K562 (cell line): Measurements from ENCODE around the gene GAPDHS. TPM values are rescaled to one million over a fixed set of nuclear protein-coding genes. Genes with fewer than 3 reads are reported as not detected.

Experiments used
- ATAC-seq: fragments of 200-7000 bp; cut with Tn5 transposase; 3 replicates; pipeline ENCODE4 v1.9.1; 2020; ENCODE audit warnings: moderate library complexity
- BruUV-seq: library from RNA; stranded (reverse); fragments of 400-500 nt; replicated peaks from 2 replicates; lab custom pipeline; 2021; lab: Mats Ljungman, UMichigan
- CTCF ChIA-PET: fragments of 300-600 bp; formaldehyde crosslinking; extraction: SDS; loops from one replicate; lab custom pipeline; 2021; ENCODE audit warnings: low intra/inter-chr PET ratio; lab: Yijun Ruan, JAX
- POLR2A ChIA-PET: fragments of 300-600, 350-650 bp; sonication (Branson Sonifier 250); formaldehyde crosslinking; extraction: SDS; loops from one replicate; lab custom pipeline; 2021; ENCODE audit warnings: antibody characterized with exemption, inconsistent platforms; lab: Yijun Ruan, JAX
- DNase-seq, 4 experiments: peaks; one replicate each; pipeline versions ENCODE4 v3.0.0 to v3.0.0-alpha.2; 2011 to 2018; ENCODE audit warnings: low spot score in 3 of 4, mixed read lengths in 3 of 4; ENCODE audit errors: extremely low read depth in 1 of 4
- FAIRE-seq: peaks from 2 replicates; lab custom pipeline; 2011; peaks lifted over from hg19 to GRCh38; lab: Jason Lieb, UNC
- H2AFZ ChIP-seq: 2 replicates; pipeline ENCODE4 v1.6.0; 2011; ENCODE audit warnings: low read depth, low read length, control low read depth, inconsistent platforms
- H3K27ac ChIP-seq: fragments of 200-600 bp; 3 replicates; pipeline ENCODE4 v1.8.0; 2011; ENCODE audit warnings: low read depth, mild to moderate bottlenecking, control low read depth, inconsistent platforms, low read length, moderate library complexity, mixed read lengths; ENCODE audit errors: extremely low read depth
- H3K27me3 ChIP-seq, 2 experiments: fragments of 300-600 bp in 1 of 2; 2 replicates in 1 of 2; 3 replicates in 1 of 2; pipeline versions ENCODE4 v1.6.0 to v1.8.0; 2011; ENCODE audit warnings: inconsistent platforms in 2 of 2, low read length in 2 of 2, mild to moderate bottlenecking in 1 of 2, mixed read lengths in 1 of 2, moderate library complexity in 1 of 2; ENCODE audit not compliant: control insufficient read depth in 2 of 2, insufficient read depth in 2 of 2
- H3K36me3 ChIP-seq: fragments of 300-600 bp; 3 replicates; pipeline ENCODE4 v1.8.0; 2011; ENCODE audit warnings: mild to moderate bottlenecking, low read length, inconsistent platforms; ENCODE audit not compliant: control insufficient read depth, insufficient read depth
- H3K4me1 ChIP-seq, 2 experiments: fragments of 200-600 bp in 1 of 2; replicated peaks in 1 of 2; 2 replicates in 1 of 2; 3 replicates in 1 of 2; pipeline versions ENCODE4 v1.5.1 to v1.8.0; 2011; ENCODE audit warnings: inconsistent platforms in 2 of 2, low read length in 2 of 2, mild to moderate bottlenecking in 1 of 2, mixed read lengths in 1 of 2, moderate library complexity in 1 of 2; ENCODE audit not compliant: control insufficient read depth in 2 of 2, insufficient read depth in 2 of 2
- H3K4me2 ChIP-seq: 2 replicates; pipeline ENCODE4 v1.6.1; 2011; ENCODE audit warnings: low read length, control low read depth, inconsistent platforms, mixed read lengths; ENCODE audit not compliant: insufficient read depth
- H3K4me3 ChIP-seq: fragments of 200-600 bp; sonication (generic), shearing (Covaris generic); 2 replicates; pipeline ENCODE4 v1.5.1; 2016; ENCODE audit warnings: control low read depth, inconsistent platforms
- H3K79me2 ChIP-seq: fragments of 200-600 bp; 3 replicates; pipeline ENCODE4 v1.8.0; 2011; ENCODE audit warnings: low read length, inconsistent platforms; ENCODE audit not compliant: control insufficient read depth, insufficient read depth
- H3K9ac ChIP-seq, 2 experiments: 2 replicates each; pipeline versions ENCODE4 v1.6.0 to v1.6.1; 2011; ENCODE audit warnings: low read depth in 2 of 2, low read length in 2 of 2, control low read depth in 1 of 2, inconsistent platforms in 1 of 2, mild to moderate bottlenecking in 1 of 2, mixed read lengths in 1 of 2; ENCODE audit not compliant: insufficient read depth in 1 of 2
- H3K9me1 ChIP-seq: one replicate; pipeline ENCODE4 v1.6.0; 2011; ENCODE audit warnings: inconsistent platforms, mild to moderate bottlenecking, low read length, moderate library complexity; ENCODE audit not compliant: control insufficient read depth, insufficient read depth
- H3K9me3 ChIP-seq: replicated peaks from 2 replicates; pipeline ENCODE4 v1.5.1; 2011; ENCODE audit warnings: low read depth, low read length, inconsistent platforms; ENCODE audit not compliant: control insufficient read depth, insufficient read depth
- H4K20me1 ChIP-seq: replicated peaks from 2 replicates; pipeline ENCODE4 v1.6.1; 2011; ENCODE audit warnings: low read length, inconsistent platforms, mixed read lengths; ENCODE audit not compliant: control insufficient read depth, insufficient read depth
- ARID3B ChIP-seq: fragments of 250-450 bp; sonication (Bioruptor Pico); IDR thresholded peaks from 2 replicates; pipeline ENCODE4 v1.4.0; 2020; ENCODE audit warnings: borderline replicate concordance
- BMI1 ChIP-seq: fragments of 150-350 bp; IDR thresholded peaks from 2 replicates; pipeline ENCODE4 v1.6.1; 2014; ENCODE audit warnings: low read length
- GABPA ChIP-seq: fragments of 200-800 bp; sonication (Bioruptor generic); conservative IDR thresholded peaks from 2 replicates; pipeline ENCODE4 v1.6.1; 2016; ENCODE audit warnings: low read depth, missing genetic modification characterization, missing compliant biosample characterization
- HIVEP1 ChIP-seq: fragments of 250-450 bp; sonication (Bioruptor Pico); IDR thresholded peaks from 2 replicates; pipeline ENCODE4 v1.4.0; 2020; ENCODE audit warnings: mild to moderate bottlenecking
- HMGN3 ChIP-seq: IDR thresholded peaks from 2 replicates; pipeline ENCODE4 v1.6.1; 2011; ENCODE audit warnings: borderline replicate concordance, low read depth, mild to moderate bottlenecking, mixed read lengths, low read length; ENCODE audit not compliant: insufficient read length; ENCODE audit errors: extremely low read depth
- NRF1 ChIP-seq, 2 experiments: fragments of 450-650 bp; IDR thresholded peaks in 1 of 2; conservative IDR thresholded peaks in 1 of 2; 2 replicates each; pipeline ENCODE4 v1.6.1; 2014; ENCODE audit warnings: mild to moderate bottlenecking in 2 of 2
- WGBS: fragments of 100-300 bp; shearing (Covaris generic); methylation state at CpG from one replicate; pipeline ENCODE4 v1.1.6; 2016; ENCODE audit warnings: low coverage, mixed read lengths; ENCODE audit not compliant: insufficient coverage; ENCODE audit errors: missing lambda C conversion rate; 5-methylcytosine and 5-hydroxymethylcytosine counted together
- in situ Hi-C: fragments of 300-500 bp; cut with MboI; formaldehyde crosslinking; loops from 4 replicates; pipeline ENCODE4 v1.15.0; 2018; ENCODE audit warnings: inconsistent platforms, mixed read lengths
- intact Hi-C: fragments of 100-400 bp; cut with micrococcal nuclease; formaldehyde crosslinking; loops from 2 replicates; pipeline ENCODE4 v1.14.2; 2022
- polyA plus RNA-seq, 8 experiments: library from polyadenylated mRNA; depleted of rRNA in 4 of 8; stranded (reverse) in 5 of 8; unstranded in 3 of 8; fragments of >200 nt; fragmentation: Nextera tagmentation in 2 of 8; fragmentation: Illumina TruSeq in 1 of 8; extraction: Ambion mirVana in 2 of 8; extraction: Trizol in 1 of 8; gene quantifications; 2 replicates each; pipeline versions ENCODE4 v1.2.1 to v1.2.3, GENCODE V29; 2011 to 2014; ENCODE audit warnings: inconsistent platforms in 1 of 8, missing spikeins in 1 of 8
- total RNA-seq, 7 experiments: library from RNA; depleted of rRNA in 6 of 7; stranded (reverse); fragments of >200 nt in 6 of 7; fragmentation: Illumina TruSeq in 2 of 7; extraction: Trizol in 2 of 7; gene quantifications; 2 replicates each; pipeline versions ENCODE4 v1.2.1 to v1.2.3, GENCODE V29; 2011 to 2021; ENCODE audit warnings: low replicate concordance in 1 of 7

GAPDHS gene
- total and polyA plus RNA-seq, 9 of the 15 experiments (the other 6 are each of a cell fraction or from before 2014, with no cell fraction given) = 0.08 to 0.12 TPM; not detected in 7

- no peak for TF ChIP-seq HIVEP1 (CRISPR knock-in tag)
- TF ChIP-seq HMGN3 = peak; percentile 20
Measured at GRCh38 chr19:35557539-35558399, 24.5 kb downstream of the GAPDHS start (continued).

- no peaks in the 10 kb centered on the region for H3K9me3 ChIP-seq
- H3K27me3 ChIP-seq = peaks cover 28 to 50% of the 10 kb centered on the region in 2 experiments; a peak in 4 of 5 replicates
- no peak for TF ChIP-seq BMI1
- TF ChIP-seq ARID3B (CRISPR knock-in tag) = 0 out of 2 replicates have a peak, but pooled peaks have one; percentile 47
- TF ChIP-seq NRF1 (conservative IDR thresholded peaks at IDR 0.05 in 1 of 2, IDR thresholded peaks at IDR 0.05 in 1 of 2) = peak; percentile 5 to 31; a peak in 1 of 4 replicates
- TF ChIP-seq GABPA (tag) = no peak
- TF ChIP-seq, all 486 proteins: peak for 2
- Histone ChIP-seq H3K27ac (no peak overlapping the region), H3K4me3 (peak overlapping the region; percentile 55), H3K9me1 (peaks cover 3% of the 10 kb centered on the region), H3K36me3 (no peaks in the 10 kb centered on the region), H4K20me1 (peaks cover 7% of the 10 kb centered on the region; the same call in 1 of the 2 replicates), H3K4me2 (peak overlapping the region; percentile 91), H3K4me1 (peaks cover 4 to 43% of the 10 kb centered on the region in 2 experiments; a peak in 3 of 5 replicates), H3K79me2 (no peaks in the 10 kb centered on the region), H3K9ac (peak overlapping the region in 1 of 2 experiments; percentile 13; a peak in 1 of 4 replicates), H2AFZ (no peak overlapping the region)
- POLR2A ChIA-PET = interaction anchor here (0.5 to 1.0 kb wide), 4 partner anchors 8 to 216 kb away, joined by 3 read pairs; no protein-coding TSS in a partner anchor
- WGBS = 62% methylated on average over 45 of the region's 53 CpGs
- DNase-seq (no peak), FAIRE-seq (no peak), ATAC-seq (no peak)
- in situ Hi-C loops (no loop called here), intact Hi-C loops (loop anchor here (5.0 kb wide), 3 partner anchors 34 to 374 kb away; partner anchors contain the start of gene ETV2)
- CTCF ChIA-PET = no interaction called here
- no TSS peak for BruUV-seq
Measured at GRCh38 chr19:35558400-35559280, 25.4 kb downstream of the GAPDHS start.
